ENCODE results near the gene DNAH1.
A peak's percentile ranks its signal among the peaks of the same experiment; 100 is the strongest.

The DNAH1 gene

GRCh38 chr3:52388933-52389332 lies 72.8 kb downstream of the DNAH1 start:
- H2BK15ac ChIP-seq (ENCODE audit: low read depth, poor library complexity, severe bottlenecking), result no peak overlapping the region
- H3K27me3 ChIP-seq (ENCODE audit: control insufficient read depth in 1 of 2, insufficient read depth in 1 of 2, low read length in 2 of 2), result peaks cover 0 to 7% of the 10 kb centered on the region in 2 experiments
- H3K14ac ChIP-seq (ENCODE audit: low read length in 2 of 2), result no peak overlapping the region
- H3K4me3 ChIP-seq (ENCODE audit: insufficient read depth in 1 of 2, low read depth in 1 of 2, low read length in 2 of 2), result no peak overlapping the region
- no peak overlapping the region for H3K27ac ChIP-seq (ENCODE audit: low read length, poor library complexity, severe bottlenecking)
- no peak overlapping the region for H4K91ac ChIP-seq (ENCODE audit: low read length)
- DNase-seq, result peak; percentile 13
- H3K9me3 ChIP-seq (ENCODE audit: control insufficient read depth, low read length), result no peaks in the 10 kb centered on the region
- no peak overlapping the region for H2AK5ac ChIP-seq (ENCODE audit: low read length, severe bottlenecking)
- H4K8ac ChIP-seq (ENCODE audit: low read length), result no peak overlapping the region
- H3K4me1 ChIP-seq (ENCODE audit: control insufficient read depth, insufficient read depth, low read depth, low read length), result peaks cover 2% of the 10 kb centered on the region
- no peak overlapping the region for H3K4ac ChIP-seq (ENCODE audit: low read depth in 1 of 2, low read length in 2 of 2)
- no peak overlapping the region for H2AFZ ChIP-seq (ENCODE audit: low read depth, low read length)
- H3K23ac ChIP-seq (ENCODE audit: low read length in 2 of 2), result no peak overlapping the region
- H2BK5ac ChIP-seq (ENCODE audit: low read depth, low read length, poor library complexity, severe bottlenecking), result no peak overlapping the region
- no peak overlapping the region for H2BK120ac ChIP-seq (ENCODE audit: low read depth, low read length)
- H2BK12ac ChIP-seq (ENCODE audit: low read length in 2 of 2), result no peak overlapping the region
- H3K36me3 ChIP-seq (ENCODE audit: control insufficient read depth in 1 of 2, insufficient read depth in 2 of 2, low read depth in 1 of 2, low read length in 2 of 2), result peaks cover 0 to 29% of the 10 kb centered on the region in 2 experiments
- no peak overlapping the region for H3K4me2 ChIP-seq (ENCODE audit: low read length, poor library complexity, severe bottlenecking)
- no peak overlapping the region for H3K9ac ChIP-seq (ENCODE audit: low read length)
- no peaks in the 10 kb centered on the region for H3K79me1 ChIP-seq (replicated peaks; ENCODE audit: low read length, poor library complexity, severe bottlenecking)
- 84% methylated on average over 9 of the region's 9 CpGs for WGBS
- no peak overlapping the region for H3K18ac ChIP-seq (ENCODE audit: low read depth in 1 of 2, low read length in 2 of 2)

GRCh38 chr3:52391096-52391495 lies 75.0 kb downstream of the DNAH1 start:
- no peak overlapping the region for H3K27ac ChIP-seq (ENCODE audit: low read length, poor library complexity, severe bottlenecking)
- no peak overlapping the region for H2BK15ac ChIP-seq (ENCODE audit: low read depth, poor library complexity, severe bottlenecking)
- H3K4me3 ChIP-seq (ENCODE audit: insufficient read depth in 1 of 2, low read depth in 1 of 2, low read length in 2 of 2), result no peak overlapping the region
- H3K18ac ChIP-seq (ENCODE audit: low read depth in 1 of 2, low read length in 2 of 2), result no peak overlapping the region
- no peak overlapping the region for H4K8ac ChIP-seq (ENCODE audit: low read length)
- no peak for DNase-seq
- peaks cover 0 to 31% of the 10 kb centered on the region in 2 experiments for H3K36me3 ChIP-seq (ENCODE audit: control insufficient read depth in 1 of 2, insufficient read depth in 2 of 2, low read depth in 1 of 2, low read length in 2 of 2)
- no peaks in the 10 kb centered on the region for H3K4me1 ChIP-seq (ENCODE audit: control insufficient read depth, insufficient read depth, low read depth, low read length)
- H3K14ac ChIP-seq (ENCODE audit: low read length in 2 of 2), result no peak overlapping the region
- H3K9me3 ChIP-seq (ENCODE audit: control insufficient read depth, low read length), result no peaks in the 10 kb centered on the region
- H3K9ac ChIP-seq (ENCODE audit: low read length), result no peak overlapping the region
- WGBS, result 95% methylated on average over 11 of the region's 12 CpGs
- no peak overlapping the region for H2AK5ac ChIP-seq (ENCODE audit: low read length, severe bottlenecking)
- peaks cover 0 to 9% of the 10 kb centered on the region in 2 experiments for H3K27me3 ChIP-seq (ENCODE audit: control insufficient read depth in 1 of 2, insufficient read depth in 1 of 2, low read length in 2 of 2)
- H4K91ac ChIP-seq (ENCODE audit: low read length), result peak overlapping the region; percentile 27
- H2BK12ac ChIP-seq (ENCODE audit: low read length in 2 of 2), result no peak overlapping the region
- H3K23ac ChIP-seq (ENCODE audit: low read length in 2 of 2), result no peak overlapping the region
- no peaks in the 10 kb centered on the region for H3K79me1 ChIP-seq (replicated peaks; ENCODE audit: low read length, poor library complexity, severe bottlenecking)
- H3K4me2 ChIP-seq (ENCODE audit: low read length, poor library complexity, severe bottlenecking), result no peak overlapping the region
- H2BK120ac ChIP-seq (ENCODE audit: low read depth, low read length), result no peak overlapping the region
- no peak overlapping the region for H2AFZ ChIP-seq (ENCODE audit: low read depth, low read length)
- no peak overlapping the region for H3K4ac ChIP-seq (ENCODE audit: low read depth in 1 of 2, low read length in 2 of 2)
- no peak overlapping the region for H2BK5ac ChIP-seq (ENCODE audit: low read depth, low read length, poor library complexity, severe bottlenecking)

- Histone ChIP-seq H2AFZ (ENCODE audit: low read depth, low read length) (no peak overlapping the region), H3K79me1 (replicated peaks; ENCODE audit: low read length, poor library complexity, severe bottlenecking) (no peaks in the 10 kb centered on the region), H3K23ac (ENCODE audit: low read length in 2 of 2) (no peak overlapping the region), H4K91ac (ENCODE audit: low read length) (no peak overlapping the region), H3K4me2 (ENCODE audit: low read length, poor library complexity, severe bottlenecking) (no peak overlapping the region), H3K27me3 (ENCODE audit: control insufficient read depth in 1 of 2, insufficient read depth in 1 of 2, low read length in 2 of 2) (peaks cover 0 to 9% of the 10 kb centered on the region in 2 experiments), H3K4ac (ENCODE audit: low read depth in 1 of 2, low read length in 2 of 2) (no peak overlapping the region), H2BK12ac (ENCODE audit: low read length in 2 of 2) (no peak overlapping the region), H2BK120ac (ENCODE audit: low read depth, low read length) (no peak overlapping the region), H2AK5ac (ENCODE audit: low read length, severe bottlenecking) (no peak overlapping the region), H3K27ac (ENCODE audit: low read length, poor library complexity, severe bottlenecking) (no peak overlapping the region), H3K36me3 (ENCODE audit: control insufficient read depth in 1 of 2, insufficient read depth in 2 of 2, low read depth in 1 of 2, low read length in 2 of 2) (peaks cover 0 to 31% of the 10 kb centered on the region in 2 experiments), H3K9me3 (ENCODE audit: control insufficient read depth, low read length) (no peaks in the 10 kb centered on the region), H4K8ac (ENCODE audit: low read length) (no peak overlapping the region), H3K14ac (ENCODE audit: low read length in 2 of 2) (no peak overlapping the region), H3K4me1 (ENCODE audit: control insufficient read depth, insufficient read depth, low read depth, low read length) (no peaks in the 10 kb centered on the region), H2BK5ac (ENCODE audit: low read depth, low read length, poor library complexity, severe bottlenecking) (no peak overlapping the region), H3K4me3 (ENCODE audit: insufficient read depth in 1 of 2, low read depth in 1 of 2, low read length in 2 of 2) (no peak overlapping the region), H2BK15ac (ENCODE audit: low read depth, poor library complexity, severe bottlenecking) (no peak overlapping the region), H3K9ac (ENCODE audit: low read length) (no peak overlapping the region), H3K18ac (ENCODE audit: low read depth in 1 of 2, low read length in 2 of 2) (no peak overlapping the region)
- 93% methylated on average over 16 of the region's 16 CpGs for WGBS
- DNase-seq, result no peak
Observed at GRCh38 chr3:52392216-52392930, 76.3 kb downstream of the DNAH1 start.

GRCh38 chr3:52393131-52393807 lies 77.2 kb downstream of the DNAH1 start:
- H4K91ac ChIP-seq (ENCODE audit: low read length), result no peak overlapping the region
- 88% methylated on average over 18 of the region's 18 CpGs for WGBS
- H3K14ac ChIP-seq (ENCODE audit: low read length in 2 of 2), result no peak overlapping the region
- no peak overlapping the region for H3K9ac ChIP-seq (ENCODE audit: low read length)
- H3K27me3 ChIP-seq (ENCODE audit: control insufficient read depth in 1 of 2, insufficient read depth in 1 of 2, low read length in 2 of 2), result peaks cover 0 to 9% of the 10 kb centered on the region in 2 experiments
- H2BK15ac ChIP-seq (ENCODE audit: low read depth, poor library complexity, severe bottlenecking), result no peak overlapping the region
- H3K9me3 ChIP-seq (ENCODE audit: control insufficient read depth, low read length), result no peaks in the 10 kb centered on the region
- no peak overlapping the region for H3K4me2 ChIP-seq (ENCODE audit: low read length, poor library complexity, severe bottlenecking)
- no peak overlapping the region for H3K18ac ChIP-seq (ENCODE audit: low read depth in 1 of 2, low read length in 2 of 2)
- H3K27ac ChIP-seq (ENCODE audit: low read length, poor library complexity, severe bottlenecking), result no peak overlapping the region
- no peak overlapping the region for H2BK5ac ChIP-seq (ENCODE audit: low read depth, low read length, poor library complexity, severe bottlenecking)
- H3K79me1 ChIP-seq (replicated peaks; ENCODE audit: low read length, poor library complexity, severe bottlenecking), result no peaks in the 10 kb centered on the region
- DNase-seq, result no peak
- H3K36me3 ChIP-seq (ENCODE audit: control insufficient read depth in 1 of 2, insufficient read depth in 2 of 2, low read depth in 1 of 2, low read length in 2 of 2), result peaks cover 0 to 31% of the 10 kb centered on the region in 2 experiments
- H3K23ac ChIP-seq (ENCODE audit: low read length in 2 of 2), result no peak overlapping the region
- no peak overlapping the region for H2BK120ac ChIP-seq (ENCODE audit: low read depth, low read length)
- H2AFZ ChIP-seq (ENCODE audit: low read depth, low read length), result no peak overlapping the region
- no peak overlapping the region for H2AK5ac ChIP-seq (ENCODE audit: low read length, severe bottlenecking)
- no peak overlapping the region for H3K4ac ChIP-seq (ENCODE audit: low read depth in 1 of 2, low read length in 2 of 2)
- no peak overlapping the region for H3K4me3 ChIP-seq (ENCODE audit: insufficient read depth in 1 of 2, low read depth in 1 of 2, low read length in 2 of 2)
- H2BK12ac ChIP-seq (ENCODE audit: low read length in 2 of 2), result no peak overlapping the region
- no peak overlapping the region for H4K8ac ChIP-seq (ENCODE audit: low read length)
- no peaks in the 10 kb centered on the region for H3K4me1 ChIP-seq (ENCODE audit: control insufficient read depth, insufficient read depth, low read depth, low read length)

Measured in mesenchymal stem cell (in vitro differentiated cells and primary cell).